Caco-2 (cell line): Measurements from ENCODE around the gene ANO10. TPM values are rescaled to one million over a fixed set of nuclear protein-coding genes. Genes with fewer than 3 reads are reported as not detected.

Experiments
- BruUV-seq: library from RNA; stranded (reverse); fragments of 400-500 nt; replicated peaks from 2 replicates; lab custom pipeline; 2021; lab: Mats Ljungman, UMichigan
- CTCF ChIA-PET: fragments of 300-600 bp; sonication (Branson Sonifier 250); formaldehyde crosslinking; loops from one replicate; lab custom pipeline; 2022; ENCODE audit warnings: antibody characterized with exemption; lab: Charles Lee
- POLR2A ChIA-PET: fragments of 300-600 bp; sonication (Branson Sonifier 250); formaldehyde crosslinking; loops from one replicate; lab custom pipeline; 2022; ENCODE audit warnings: antibody characterized with exemption; lab: Charles Lee
- DNase-seq, 2 experiments: peaks; one replicate each; pipeline versions ENCODE4 v3.0.0 to v3.0.0-alpha.2; 2020 to 2022
- H3K27me3 ChIP-seq: replicated peaks from 2 replicates; pipeline ENCODE4 v1.6.0; 2011; ENCODE audit warnings: low read length; ENCODE audit not compliant: control insufficient read depth, insufficient read depth
- H3K36me3 ChIP-seq: 2 replicates; pipeline ENCODE4 v1.5.1; 2011; ENCODE audit warnings: low read length; ENCODE audit not compliant: control insufficient read depth, insufficient read depth
- H3K4me1 ChIP-seq: fragments of 250-450 bp; sonication (Bioruptor Pico); 2 replicates; pipeline ENCODE4 v1.5.1; 2020; ENCODE audit warnings: mild to moderate bottlenecking
- H3K4me3 ChIP-seq: 2 replicates; pipeline ENCODE4 v1.5.1; 2011; ENCODE audit warnings: low read depth, mild to moderate bottlenecking, control low read depth, low read length
- H3K9me3 ChIP-seq: fragments of 250-450 bp; sonication (Bioruptor Pico); 2 replicates; pipeline ENCODE4 v1.5.1; 2020; ENCODE audit warnings: mild to moderate bottlenecking, moderate library complexity
- H3K27ac Mint-ChIP-seq: one replicate; pipeline ENCODE4 v1.8.0; 2022; ENCODE audit warnings: mixed read lengths; ENCODE audit not compliant: unreplicated experiment
- H3K27me3 Mint-ChIP-seq: one replicate; pipeline ENCODE4 v1.8.0; 2022; ENCODE audit warnings: mixed read lengths; ENCODE audit not compliant: insufficient read depth, unreplicated experiment
- H3K36me3 Mint-ChIP-seq: one replicate; pipeline ENCODE4 v1.8.0; 2022; ENCODE audit warnings: mild to moderate bottlenecking, mixed read lengths; ENCODE audit not compliant: insufficient read depth, unreplicated experiment
- H3K4me1 Mint-ChIP-seq: one replicate; pipeline ENCODE4 v1.8.0; 2022; ENCODE audit warnings: low read depth, mixed read lengths; ENCODE audit not compliant: unreplicated experiment
- H3K4me3 Mint-ChIP-seq: one replicate; pipeline ENCODE4 v1.8.0; 2022; ENCODE audit warnings: mild to moderate bottlenecking, moderate library complexity, mixed read lengths; ENCODE audit not compliant: unreplicated experiment
- H3K9me3 Mint-ChIP-seq: one replicate; pipeline ENCODE4 v1.8.0; 2022; ENCODE audit warnings: mixed read lengths; ENCODE audit not compliant: unreplicated experiment
- intact Hi-C: fragments of 100-400 bp; cut with micrococcal nuclease; formaldehyde crosslinking; loops from one replicate; pipeline ENCODE4 v1.10.0; 2022; ENCODE audit not compliant: unreplicated experiment
- total RNA-seq: library from RNA; stranded (reverse); gene quantifications from 2 replicates; pipeline ENCODE4 v1.2.3, GENCODE V29; 2022
- TF ChIP-seq, protein P1 (sequence below), 2 experiments: fragments of 200-600 bp in 1 of 2; IDR thresholded peaks; 1 replicate in 1 of 2; 2 replicates in 1 of 2; pipeline versions ENCODE4 v1.5.1 to v1.8.0; 2011 to 2022; ENCODE audit warnings: antibody characterized with exemption in 1 of 2, control low read depth in 1 of 2, inconsistent platforms in 1 of 2, low read depth in 1 of 2, low read length in 1 of 2, mild to moderate bottlenecking in 1 of 2, moderate library complexity in 1 of 2; ENCODE audit not compliant: insufficient read depth in 1 of 2, severe bottlenecking in 1 of 2, unreplicated experiment in 1 of 2

The ANO10 gene
- total RNA-seq, 1 experiment from 2014 or later, result 24.1 TPM

DNA sequence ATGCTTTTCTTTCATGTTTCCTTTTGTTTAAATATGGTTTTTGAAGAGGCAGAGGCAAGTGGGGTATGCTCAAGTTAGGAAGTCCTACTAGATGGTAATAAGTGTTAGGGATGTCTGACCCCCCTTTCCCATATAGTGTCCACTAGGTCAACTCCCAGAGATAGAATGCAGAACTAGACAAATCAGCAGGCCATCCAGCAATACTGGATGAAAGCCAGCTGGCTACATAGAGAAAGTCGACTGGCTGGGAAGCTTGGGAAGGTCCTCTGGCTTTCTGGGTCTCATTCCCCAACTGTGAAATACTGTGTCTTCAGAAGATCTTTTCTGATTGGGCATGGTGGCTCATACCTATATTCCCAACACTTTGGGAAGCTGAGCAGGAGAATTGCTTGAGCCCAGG is 221.6 kb downstream of the ANO10 start:
- TF ChIP-seq, protein P1, sequence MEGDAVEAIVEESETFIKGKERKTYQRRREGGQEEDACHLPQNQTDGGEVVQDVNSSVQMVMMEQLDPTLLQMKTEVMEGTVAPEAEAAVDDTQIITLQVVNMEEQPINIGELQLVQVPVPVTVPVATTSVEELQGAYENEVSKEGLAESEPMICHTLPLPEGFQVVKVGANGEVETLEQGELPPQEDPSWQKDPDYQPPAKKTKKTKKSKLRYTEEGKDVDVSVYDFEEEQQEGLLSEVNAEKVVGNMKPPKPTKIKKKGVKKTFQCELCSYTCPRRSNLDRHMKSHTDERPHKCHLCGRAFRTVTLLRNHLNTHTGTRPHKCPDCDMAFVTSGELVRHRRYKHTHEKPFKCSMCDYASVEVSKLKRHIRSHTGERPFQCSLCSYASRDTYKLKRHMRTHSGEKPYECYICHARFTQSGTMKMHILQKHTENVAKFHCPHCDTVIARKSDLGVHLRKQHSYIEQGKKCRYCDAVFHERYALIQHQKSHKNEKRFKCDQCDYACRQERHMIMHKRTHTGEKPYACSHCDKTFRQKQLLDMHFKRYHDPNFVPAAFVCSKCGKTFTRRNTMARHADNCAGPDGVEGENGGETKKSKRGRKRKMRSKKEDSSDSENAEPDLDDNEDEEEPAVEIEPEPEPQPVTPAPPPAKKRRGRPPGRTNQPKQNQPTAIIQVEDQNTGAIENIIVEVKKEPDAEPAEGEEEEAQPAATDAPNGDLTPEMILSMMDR (IDR thresholded peaks at IDR 0.05; ENCODE audit: insufficient read depth in 1 of 2, low read depth in 1 of 2, low read length in 1 of 2, severe bottlenecking in 1 of 2, unreplicated experiment in 1 of 2), result no peak
- Histone ChIP-seq H3K9me3 (no peaks in the 10 kb centered on the region), H3K4me3 (no peak overlapping the region), H3K36me3 (no peaks in the 10 kb centered on the region), H3K4me1 (0 out of 2 replicates have a peak, but pooled peaks cover 7% of the 10 kb centered on the region), H3K27me3 (no peaks in the 10 kb centered on the region)
- no peak for DNase-seq
- POLR2A ChIA-PET, result no interaction called here
- BruUV-seq, result no TSS peak
- CTCF ChIA-PET, result no interaction called here
- Mint-ChIP-seq H3K4me3 (no peak overlapping the region), H3K36me3 (no peaks in the 10 kb centered on the region), H3K4me1 (no peaks in the 10 kb centered on the region), H3K27ac (no peak overlapping the region), H3K9me3 (no peaks in the 10 kb centered on the region), H3K27me3 (no peaks in the 10 kb centered on the region)
- intact Hi-C loops, result no loop called here

- Mint-ChIP-seq H3K27ac (no peak overlapping the region), H3K27me3 (no peaks in the 10 kb centered on the region), H3K9me3 (no peaks in the 10 kb centered on the region), H3K36me3 (no peaks in the 10 kb centered on the region), H3K4me1 (no peaks in the 10 kb centered on the region), H3K4me3 (no peak overlapping the region)
- DNase-seq, result no peak
- Histone ChIP-seq H3K4me1 (0 out of 2 replicates have a peak, but pooled peaks cover 7% of the 10 kb centered on the region), H3K9me3 (no peaks in the 10 kb centered on the region), H3K27me3 (no peaks in the 10 kb centered on the region), H3K4me3 (no peak overlapping the region), H3K36me3 (no peaks in the 10 kb centered on the region)
- POLR2A ChIA-PET, result no interaction called here
- TF ChIP-seq, protein P1 (IDR thresholded peaks at IDR 0.05; ENCODE audit: insufficient read depth in 1 of 2, low read depth in 1 of 2, low read length in 1 of 2, severe bottlenecking in 1 of 2, unreplicated experiment in 1 of 2), result no peak
- intact Hi-C loops, result no loop called here
- no TSS peak for BruUV-seq
- CTCF ChIA-PET, result interaction anchor here (0.6 kb wide), 1 partner anchor 1698 kb away, joined by 3 read pairs; no protein-coding TSS in a partner anchor
These were observed 222.8 kb downstream of the ANO10 start for GRCh38 chr3:43399034-43399433.

DNA sequence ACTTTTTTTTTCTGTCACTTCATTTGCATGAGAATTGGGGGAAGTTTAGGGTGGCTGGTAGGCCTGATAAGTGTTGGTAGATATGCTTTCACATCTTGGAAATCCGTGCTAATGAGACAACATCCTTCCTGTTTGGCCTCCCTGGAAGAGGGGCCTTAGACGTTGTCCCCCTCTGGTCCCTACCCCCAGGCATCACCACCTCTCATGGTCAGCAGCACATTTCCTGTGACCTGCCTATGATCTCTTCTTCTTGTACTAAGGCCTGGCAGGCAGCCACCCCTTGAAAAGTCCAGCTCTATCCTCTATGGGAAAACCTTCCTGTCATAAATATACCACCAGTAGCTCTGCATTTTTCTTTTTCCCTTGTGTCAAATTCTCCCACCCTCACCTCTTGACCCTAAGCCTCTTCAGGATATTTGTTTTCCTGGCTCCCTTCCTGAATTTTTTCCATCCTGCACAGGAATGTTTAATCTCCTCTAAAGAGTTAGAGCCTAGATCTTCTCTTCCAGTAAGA is 227.7 kb downstream of the ANO10 start:
- Histone ChIP-seq H3K36me3 (no peaks in the 10 kb centered on the region), H3K4me3 (no peak overlapping the region), H3K4me1 (no peaks in the 10 kb centered on the region), H3K27me3 (no peaks in the 10 kb centered on the region), H3K9me3 (no peaks in the 10 kb centered on the region)
- H3K4me1 Mint-ChIP-seq, result no peaks in the 10 kb centered on the region
- ChIA-PET POLR2A (no interaction called here), CTCF (no interaction called here)
- no peaks in the 10 kb centered on the region for H3K36me3 Mint-ChIP-seq
- H3K27me3 Mint-ChIP-seq, result no peaks in the 10 kb centered on the region
- BruUV-seq, result no TSS peak
- TF ChIP-seq, protein P1 (IDR thresholded peaks at IDR 0.05; ENCODE audit: insufficient read depth in 1 of 2, low read depth in 1 of 2, low read length in 1 of 2, severe bottlenecking in 1 of 2, unreplicated experiment in 1 of 2), result no peak
- intact Hi-C loops, result no loop called here
- no peak overlapping the region for H3K4me3 Mint-ChIP-seq
- H3K9me3 Mint-ChIP-seq, result no peaks in the 10 kb centered on the region
- no peak overlapping the region for H3K27ac Mint-ChIP-seq
- DNase-seq, result no peak
